Heart right ventricle (tissue), 16 donors: ENCODE data around the gene AP2A2. TPM values are rescaled to one million over a fixed set of nuclear protein-coding genes. Genes with fewer than 3 reads are reported as not detected.

ENCODE experiments used
- ATAC-seq, 8 donors: fragments of 200-7000 bp; cut with Tn5 transposase; one replicate each; pipeline ENCODE4 v1.9.1; 2020; ENCODE audit warnings: mild to moderate bottlenecking in 8 of 8, moderate library complexity in 8 of 8, moderate number of reproducible peaks in 1 of 8
- DNase-seq, 2 donors: peaks; one replicate each; pipeline ENCODE4 v3.0.0-alpha.2; 2020
- H3K27ac ChIP-seq, 10 donors: fragments of 200-600 bp; sonication (generic) in 2 of 10; one replicate each; pipeline versions ENCODE4 v1.5.0 to v1.8.0; 2020 to 2022; ENCODE audit warnings: mild to moderate bottlenecking in 3 of 10
- H3K27me3 ChIP-seq, 7 donors: fragments of 200-600 bp; one replicate each; pipeline ENCODE4 v1.8.0; 2021 to 2022; ENCODE audit warnings: mild to moderate bottlenecking in 2 of 7
- H3K36me3 ChIP-seq, 9 donors: fragments of 200-600 bp; sonication (generic) in 1 of 9; one replicate each; pipeline versions ENCODE4 v1.5.0 to v1.8.0; 2020 to 2022; ENCODE audit warnings: mild to moderate bottlenecking in 2 of 9
- H3K4me1 ChIP-seq, 9 donors: fragments of 200-600 bp; sonication (generic) in 1 of 9; one replicate each; pipeline versions ENCODE4 v1.5.0 to v1.8.0; 2020 to 2022; ENCODE audit warnings: mild to moderate bottlenecking in 4 of 9
- H3K4me3 ChIP-seq, 10 donors: fragments of 200-600 bp; sonication (generic) in 2 of 10; one replicate each; pipeline versions ENCODE4 v1.5.0 to v1.8.0; 2020 to 2022; ENCODE audit warnings: mild to moderate bottlenecking in 7 of 10, moderate library complexity in 2 of 10
- H3K9me3 ChIP-seq, 11 donors: fragments of 200-600 bp in 10 of 11; sonication (generic) in 2 of 11; one replicate each; pipeline versions ENCODE4 v1.5.0 to v1.8.0; 2013 to 2022; ENCODE audit warnings: mild to moderate bottlenecking in 2 of 11, control low read depth in 1 of 11, moderate library complexity in 1 of 11
- WGBS, 2 donors: extraction: QIAGEN DNeasy Blood & Tissue Kit; methylation state at CpG; one replicate each; pipeline ENCODE4 v1.1.7; 2013; ENCODE audit warnings: inconsistent platforms in 1 of 2; 5-methylcytosine and 5-hydroxymethylcytosine counted together
- intact Hi-C, 10 donors: fragments of 100-400 bp; cut with DNase I; formaldehyde crosslinking; loops; one replicate each; pipeline versions ENCODE4 v1.11.1 to v1.14.2; 2022
- polyA plus RNA-seq, 2 donors: library from polyadenylated mRNA; stranded (reverse); fragments of 200-250 nt; gene quantifications; one replicate each; pipeline ENCODE4 v1.2.3, GENCODE V29; 2013
- total RNA-seq, 10 donors: library from RNA; stranded (reverse); fragmentation: NEBNext Ultra II Directional in 3 of 10; extraction: Animal tissue kit (Norgen Biotek cat#: 25700) in 3 of 10; gene quantifications; one replicate each; pipeline versions ENCODE4 v1.2.1 to v1.2.4, GENCODE V29; 2021 to 2023
- TF ChIP-seq, protein P1 (sequence below), 9 donors: fragments of 200-600 bp; sonication (generic) in 2 of 9; IDR thresholded peaks; one replicate each; pipeline versions ENCODE4 v1.5.0 to v1.8.0; 2021 to 2022; ENCODE audit warnings: antibody characterized with exemption in 9 of 9, mild to moderate bottlenecking in 5 of 9, moderate library complexity in 1 of 9
- donor health status: Arrhythmogenic right ventricular cardiomyopathy.
- donor health status: ischemic (EF 13 %, LVEDD 7.1; RV severe dilation, severe dysfunction).
- donor health status: healthy with polysubstance abuse.
- donor health status: DM: no; HTN: yes; CAD: no.
- donor health status: DM: no; HTN: no; CAD: no.
- donor health status: ischemic (EF 25% LVEDD 6.9; RV normal size, moderate dysfunction).
- donor health status: ischemic (EF 25% LVEDD 5.7; RV mildly dilated, moderate dysfunction).
- donor health status: healthy.
- donor health status: DM: yes; HTN: yes; CAD: no.
- donor health status: Ischemic cardiomyopathy.
- donor health status: ischemic (EF 35%, LVEDD 5.7; RV mildly dilated, moderate dysfunction).
- donor health status: nonischemic (EF 11% LVEDD 7.7; RV severe dilation, severe dysfunction).
- donor health status: DM: yes; HTN: yes; CAD: no.
- donor health status: PGD.
- donor health status: ischemic (EF 29% LVEDD 5.4; RV normal size, mild dysfunction).
- donor health status: nonischemic (EF 23%, LVEDD 6.1; RV moderate dilation, normal function).

Gene AP2A2
- total and polyA plus RNA-seq, 12 donors, result 24.3 to 58.4 (median 37.4) TPM

DNA sequence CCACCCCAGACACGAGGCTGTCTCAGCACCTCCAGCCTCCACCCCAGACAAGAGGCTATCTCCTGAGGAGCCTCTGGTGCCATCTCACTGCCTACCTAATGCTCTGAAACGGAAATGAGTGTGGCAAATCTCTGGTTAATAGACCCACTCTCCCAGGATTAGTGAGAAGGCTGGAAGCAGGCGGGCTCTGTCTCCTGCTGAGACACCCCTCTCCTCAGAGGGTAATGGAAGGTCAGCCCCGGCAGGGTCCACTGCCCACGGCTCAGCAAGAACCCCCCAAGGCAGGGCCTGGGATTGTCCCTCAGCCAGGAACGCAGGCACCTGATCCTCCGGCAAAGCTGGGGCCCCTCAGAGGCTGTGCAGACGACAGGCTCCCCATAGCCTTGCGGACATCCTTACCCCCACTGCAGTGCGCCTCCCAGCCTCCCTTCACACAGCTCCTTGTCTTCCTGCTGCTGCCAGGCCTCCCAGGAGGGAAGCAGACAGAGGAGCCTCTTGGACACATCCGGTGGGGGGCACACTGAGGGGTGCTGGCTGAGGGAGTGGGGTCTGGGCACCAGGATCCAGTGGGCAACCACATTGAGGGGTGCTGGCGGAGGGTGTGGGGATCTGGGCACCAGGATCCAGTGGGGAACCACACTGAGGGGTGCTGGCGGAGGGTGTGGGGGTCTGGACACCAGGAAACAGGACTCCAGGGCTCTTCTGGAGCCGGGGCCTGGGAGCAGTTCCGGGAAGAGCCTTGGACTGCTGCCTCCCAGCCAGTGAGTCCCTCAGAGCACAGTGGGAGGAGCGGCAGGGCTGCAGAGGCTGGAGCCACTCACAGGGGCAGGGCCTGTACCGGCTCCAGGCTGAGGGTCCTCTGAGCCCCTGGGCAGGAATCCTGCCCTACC is 28.2 kb upstream of the AP2A2 start:
- intact Hi-C loops, result no loop called here
- no peak for DNase-seq

DNA sequence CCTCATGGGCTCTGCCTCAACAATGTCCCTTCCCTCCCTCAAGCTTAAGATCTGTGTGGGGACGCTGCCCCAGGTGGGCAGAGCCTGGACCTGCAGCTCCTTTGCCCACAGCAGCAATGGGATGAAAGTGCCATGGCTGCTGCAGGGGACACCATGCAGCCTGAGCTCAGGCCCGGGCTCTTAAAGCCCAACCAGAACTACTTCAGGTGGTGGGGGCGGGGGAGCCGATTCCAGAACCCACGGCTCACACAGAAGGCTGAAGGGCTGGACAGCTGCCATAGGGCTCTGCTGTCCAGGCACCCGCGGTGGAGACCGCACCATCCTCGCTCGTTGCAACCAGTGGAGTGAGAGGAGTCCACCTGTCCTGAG is 27.5 kb upstream of the AP2A2 start:
- intact Hi-C loops, result no loop called here
- Histone ChIP-seq H3K4me3 (no peak overlapping the region), H3K27ac (no peak overlapping the region), H3K4me1 (no peaks in the 10 kb centered on the region), H3K36me3 (peaks cover 0 to 55% (median 39%) of the 10 kb centered on the region in 9 donors), H3K27me3 (no peaks in the 10 kb centered on the region), H3K9me3 (no peaks in the 10 kb centered on the region)
- TF ChIP-seq, protein P1, sequence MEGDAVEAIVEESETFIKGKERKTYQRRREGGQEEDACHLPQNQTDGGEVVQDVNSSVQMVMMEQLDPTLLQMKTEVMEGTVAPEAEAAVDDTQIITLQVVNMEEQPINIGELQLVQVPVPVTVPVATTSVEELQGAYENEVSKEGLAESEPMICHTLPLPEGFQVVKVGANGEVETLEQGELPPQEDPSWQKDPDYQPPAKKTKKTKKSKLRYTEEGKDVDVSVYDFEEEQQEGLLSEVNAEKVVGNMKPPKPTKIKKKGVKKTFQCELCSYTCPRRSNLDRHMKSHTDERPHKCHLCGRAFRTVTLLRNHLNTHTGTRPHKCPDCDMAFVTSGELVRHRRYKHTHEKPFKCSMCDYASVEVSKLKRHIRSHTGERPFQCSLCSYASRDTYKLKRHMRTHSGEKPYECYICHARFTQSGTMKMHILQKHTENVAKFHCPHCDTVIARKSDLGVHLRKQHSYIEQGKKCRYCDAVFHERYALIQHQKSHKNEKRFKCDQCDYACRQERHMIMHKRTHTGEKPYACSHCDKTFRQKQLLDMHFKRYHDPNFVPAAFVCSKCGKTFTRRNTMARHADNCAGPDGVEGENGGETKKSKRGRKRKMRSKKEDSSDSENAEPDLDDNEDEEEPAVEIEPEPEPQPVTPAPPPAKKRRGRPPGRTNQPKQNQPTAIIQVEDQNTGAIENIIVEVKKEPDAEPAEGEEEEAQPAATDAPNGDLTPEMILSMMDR (IDR thresholded peaks at IDR 0.05), result peak in 4 of 9 donors; percentile 2 to 26 (median 16)
- 58 to 73% methylated on average over 10 of the region's 10 CpGs for WGBS, 2 donors
- ATAC-seq (peak in 5 of 8 donors; percentile 5 to 31 (median 12)), DNase-seq (no peak)

More for the DNA sequence above, 28.2 kb upstream of the AP2A2 start:
- peaks cover 0 to 48% (median 36%) of the 10 kb centered on the region in 9 donors for H3K36me3 ChIP-seq
- 80 to 81% methylated on average over 17 of the region's 17 CpGs for WGBS, 2 donors
- H3K27me3 ChIP-seq, result no peaks in the 10 kb centered on the region
- H3K27ac ChIP-seq, result no peak overlapping the region
- no peaks in the 10 kb centered on the region for H3K4me1 ChIP-seq
- ATAC-seq, result peak in 1 of 8 donors; percentile 3
- TF ChIP-seq, protein P1 (IDR thresholded peaks at IDR 0.05), result no peak
- no peak overlapping the region for H3K4me3 ChIP-seq
- no peaks in the 10 kb centered on the region for H3K9me3 ChIP-seq

DNA sequence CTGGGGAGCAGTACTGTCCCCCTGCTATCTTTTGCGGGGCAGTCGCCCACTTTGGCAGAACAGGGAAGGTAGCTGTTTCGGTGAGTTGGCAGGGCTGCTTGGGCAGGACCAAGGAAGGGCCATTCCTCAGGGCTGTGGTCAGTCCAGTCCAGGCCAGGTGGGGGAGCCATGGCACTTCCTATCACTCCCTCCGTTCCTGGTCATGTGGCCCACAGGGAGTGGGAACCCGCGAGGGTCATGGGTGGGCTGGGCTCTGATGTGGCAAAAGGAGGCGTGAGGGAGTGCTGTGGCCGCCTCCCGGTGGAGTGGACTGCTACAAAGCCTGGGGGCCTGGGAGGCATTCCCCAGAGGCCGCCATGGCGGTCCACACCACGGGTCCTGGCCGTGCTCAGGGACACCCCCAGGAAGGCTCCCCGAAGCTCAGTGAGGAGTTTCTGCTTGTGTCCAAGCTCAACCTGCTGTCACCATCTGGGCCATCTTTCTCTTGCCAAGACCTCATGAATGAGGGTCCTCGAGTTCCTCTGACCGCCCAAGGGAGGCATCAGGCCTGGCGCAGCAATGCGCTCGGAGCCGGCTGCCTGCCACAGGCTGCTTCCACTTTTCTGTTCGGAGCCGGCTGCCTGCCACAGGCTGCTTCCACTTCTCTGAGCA is 27.0 kb upstream of the AP2A2 start:
- WGBS, 2 donors, result 83 to 87% methylated on average over 22 of the region's 22 CpGs
- H3K4me3 ChIP-seq, result no peak overlapping the region
- peak in 6 of 8 donors; percentile 8 to 59 (median 42) for ATAC-seq
- no peaks in the 10 kb centered on the region for H3K4me1 ChIP-seq
- no peaks in the 10 kb centered on the region for H3K27me3 ChIP-seq
- DNase-seq, result no peak
- peaks cover 0 to 60% (median 39%) of the 10 kb centered on the region in 9 donors for H3K36me3 ChIP-seq
- intact Hi-C loops, result no loop called here
- H3K27ac ChIP-seq, result no peak overlapping the region
- H3K9me3 ChIP-seq, result no peaks in the 10 kb centered on the region
- TF ChIP-seq, protein P1 (IDR thresholded peaks at IDR 0.05), result peak in 1 of 9 donors; percentile 21

DNA sequence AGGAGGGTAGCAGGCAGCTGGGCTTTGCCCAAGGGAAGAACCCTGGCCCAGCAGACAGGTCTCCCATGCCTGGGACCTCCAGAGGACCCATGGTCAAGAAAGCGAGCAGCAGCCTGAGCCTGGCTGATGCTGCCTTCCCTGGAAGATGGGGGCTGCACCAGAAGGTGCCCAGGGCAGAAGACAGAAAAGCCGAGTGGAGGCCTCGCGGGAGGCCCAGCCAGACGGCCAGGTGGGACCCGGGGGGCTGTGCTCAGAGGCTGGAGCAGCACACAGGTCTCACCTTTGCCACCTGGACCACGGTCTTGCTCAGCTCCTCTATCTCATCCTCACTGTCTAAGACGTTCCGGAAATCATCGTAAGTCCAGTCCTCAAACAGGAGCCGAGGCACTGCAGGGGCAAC is 25.9 kb upstream of the AP2A2 start:
- intact Hi-C loops, result no loop called here
- TF ChIP-seq, protein P1 (IDR thresholded peaks at IDR 0.05), result no peak
- Histone ChIP-seq H3K27ac (no peak overlapping the region), H3K27me3 (no peaks in the 10 kb centered on the region), H3K36me3 (peaks cover 0 to 71% (median 45%) of the 10 kb centered on the region in 9 donors), H3K4me1 (no peaks in the 10 kb centered on the region), H3K9me3 (no peaks in the 10 kb centered on the region), H3K4me3 (no peak overlapping the region)
- DNase-seq, result no peak
- no peak for ATAC-seq
- WGBS, 2 donors, result 92 to 95% methylated on average over 9 to 11 of the region's 11 CpGs
